ENCODE results near the gene KIAA1549.

Gene KIAA1549

DNA sequence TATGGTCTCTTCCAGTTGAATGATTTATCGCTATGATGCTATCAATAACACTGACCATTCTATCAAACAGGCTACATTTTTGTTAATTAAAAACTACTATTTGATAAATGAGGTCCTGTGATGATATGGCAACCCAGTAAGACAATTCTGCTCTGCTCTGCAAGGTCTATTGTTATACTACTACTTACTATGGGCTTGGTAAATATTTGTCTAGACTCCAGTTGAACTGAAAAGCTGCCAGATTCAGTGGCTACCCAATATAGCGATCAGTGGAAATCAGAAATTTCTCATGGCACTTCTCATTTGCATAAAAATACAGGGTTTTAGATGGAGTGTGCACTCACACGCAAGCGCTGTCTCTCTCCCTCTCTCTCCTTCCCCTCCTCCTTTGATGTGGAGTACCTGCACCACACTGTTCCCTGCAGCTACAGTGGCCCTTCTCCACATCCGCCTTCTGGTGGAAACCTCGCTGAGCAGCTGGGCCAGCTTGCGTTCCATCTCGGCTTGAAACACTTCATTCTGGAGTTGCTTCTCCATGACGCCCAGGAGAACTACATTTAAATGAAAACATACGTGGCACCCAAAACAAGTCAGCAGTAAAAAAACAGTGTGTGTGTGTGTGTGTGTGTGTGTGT is 77.9 kb downstream of the KIAA1549 start:
- peak in 2 of 4 experiments; percentile 19 to 20 for DNase-seq

DNA sequence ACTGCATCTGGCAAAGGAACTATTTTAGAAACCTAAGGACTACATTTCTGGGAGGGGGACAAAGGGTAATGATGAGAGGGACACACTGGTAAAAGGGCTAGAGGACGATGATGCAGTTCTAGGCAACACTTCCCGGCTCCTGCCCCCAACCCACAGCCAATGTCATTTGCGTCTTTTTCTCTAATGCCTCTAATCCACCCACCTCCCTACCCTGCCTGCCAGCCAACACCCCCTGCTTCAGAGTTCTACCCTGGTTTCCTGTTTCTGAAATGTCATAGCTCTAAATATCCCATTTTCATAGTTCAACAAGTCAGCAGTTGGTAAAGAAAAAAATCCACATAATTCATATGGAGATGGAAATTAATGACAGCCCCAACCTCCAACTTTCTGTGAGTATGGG is 79.0 kb downstream of the KIAA1549 start:
- no peak for DNase-seq

DNA sequence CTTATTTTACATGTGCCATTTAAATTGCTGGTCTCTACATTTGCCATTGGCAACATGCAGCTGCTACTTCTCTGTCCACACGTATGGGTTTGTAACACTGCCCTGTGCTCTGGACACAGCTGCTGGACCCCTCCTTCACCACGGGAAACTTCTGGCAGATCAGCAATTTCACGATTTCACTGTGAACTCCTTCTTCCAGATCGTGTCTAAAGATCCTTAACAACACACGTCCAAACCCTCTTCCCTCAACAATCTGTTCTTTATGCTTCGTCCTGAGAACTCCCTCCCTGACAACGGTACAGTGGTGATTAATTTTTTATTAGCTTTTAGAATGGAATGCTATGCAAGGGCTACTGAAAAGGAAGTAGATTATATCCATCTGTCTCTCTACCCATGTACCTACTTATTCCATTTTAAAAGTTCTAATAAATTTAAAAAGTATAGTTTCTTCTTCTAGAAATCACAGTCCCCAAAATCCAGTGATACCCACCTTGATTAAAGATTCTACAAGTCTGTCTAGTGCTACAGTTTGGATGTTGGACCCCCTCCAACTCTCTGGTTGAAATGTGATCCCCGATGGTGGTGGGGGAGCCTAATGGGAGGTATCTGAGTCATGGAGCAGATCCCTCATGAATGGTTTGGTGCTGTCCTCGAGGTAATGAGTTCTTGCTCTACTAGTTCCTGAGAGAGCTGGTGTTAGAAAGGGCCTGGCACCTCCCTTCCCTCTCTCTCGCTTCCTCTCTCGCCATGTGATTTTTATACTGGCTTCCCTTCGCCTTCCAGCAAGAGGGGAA is 81.0 kb downstream of the KIAA1549 start:
- no peak for DNase-seq

DNA sequence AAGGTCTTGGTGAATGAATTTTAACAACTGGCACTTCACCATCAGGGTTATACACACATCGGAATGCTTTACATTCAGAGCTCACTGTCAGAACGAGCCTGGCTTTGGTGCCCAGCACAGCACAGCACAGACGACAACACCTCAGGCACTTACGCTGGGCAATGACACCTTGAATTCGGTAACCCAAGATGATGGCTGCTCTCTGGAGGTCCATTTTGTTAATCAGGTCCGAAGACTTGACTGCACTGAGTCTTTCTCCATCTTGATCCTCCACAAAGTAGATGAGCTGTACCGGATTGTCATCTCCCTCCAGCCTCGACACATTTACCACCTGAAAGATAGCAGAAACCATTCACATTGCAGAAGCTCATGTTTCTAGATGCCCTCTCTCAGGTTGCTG is 82.4 kb downstream of the KIAA1549 start:
- no peak for DNase-seq

DNA sequence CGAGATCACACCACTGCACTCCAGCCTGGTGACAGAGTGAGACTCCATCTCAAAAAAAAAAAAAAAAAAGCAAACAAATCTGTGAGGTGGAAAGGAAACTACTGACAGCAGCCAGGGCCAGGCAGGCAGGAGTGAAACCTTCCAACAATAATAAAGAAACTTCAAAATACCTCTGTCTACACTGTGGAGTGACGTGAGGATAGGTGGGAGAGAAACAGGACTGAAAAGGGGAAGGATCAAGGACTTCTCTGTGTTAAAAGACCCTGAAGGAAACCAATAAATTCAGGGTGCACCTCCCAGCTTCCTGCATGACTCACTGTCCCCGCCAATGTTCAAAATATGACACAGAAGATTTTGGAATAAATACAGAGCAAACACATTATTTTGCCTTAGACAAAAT is 82.9 kb downstream of the KIAA1549 start:
- no peak for DNase-seq

DNA sequence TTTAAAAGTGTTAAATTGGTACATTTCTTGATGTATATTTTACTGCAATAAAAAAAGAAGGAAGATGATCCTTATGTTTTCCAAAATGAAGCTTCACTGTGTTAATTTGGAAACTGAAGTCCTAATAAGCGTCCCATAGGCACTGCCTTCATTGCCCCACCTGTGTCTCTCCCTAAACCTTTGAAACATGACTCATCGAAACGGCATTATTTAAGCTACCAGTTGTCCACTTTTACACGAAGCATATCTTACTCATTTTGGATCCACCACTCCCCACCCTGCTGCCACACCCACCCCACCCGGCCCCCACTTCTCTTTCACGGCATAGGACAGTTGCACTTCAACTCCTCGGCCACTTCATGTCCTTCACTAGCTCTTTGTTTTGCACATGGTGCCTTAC is 85.5 kb downstream of the KIAA1549 start:
- no peak for DNase-seq

DNA sequence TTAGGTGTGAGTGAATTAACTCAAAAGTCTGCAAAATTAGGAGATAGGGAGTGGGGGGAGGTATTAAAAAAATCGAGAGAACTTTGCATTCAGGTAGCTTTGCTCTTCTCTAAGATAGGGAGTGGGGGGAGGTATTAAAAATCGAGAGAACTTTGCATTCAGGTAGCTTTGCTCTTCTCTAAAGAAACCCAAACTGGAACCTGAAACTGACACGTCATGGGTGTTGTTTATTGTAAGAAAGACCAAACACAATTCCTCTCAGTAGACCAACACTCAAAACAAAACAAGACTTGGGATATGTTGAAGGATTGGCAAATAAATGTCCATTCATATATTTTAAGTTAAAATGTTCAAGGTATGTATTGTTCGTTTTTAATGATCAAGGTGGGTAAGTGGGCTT is 87.9 kb downstream of the KIAA1549 start:
- DNase-seq, result no peak

DNA sequence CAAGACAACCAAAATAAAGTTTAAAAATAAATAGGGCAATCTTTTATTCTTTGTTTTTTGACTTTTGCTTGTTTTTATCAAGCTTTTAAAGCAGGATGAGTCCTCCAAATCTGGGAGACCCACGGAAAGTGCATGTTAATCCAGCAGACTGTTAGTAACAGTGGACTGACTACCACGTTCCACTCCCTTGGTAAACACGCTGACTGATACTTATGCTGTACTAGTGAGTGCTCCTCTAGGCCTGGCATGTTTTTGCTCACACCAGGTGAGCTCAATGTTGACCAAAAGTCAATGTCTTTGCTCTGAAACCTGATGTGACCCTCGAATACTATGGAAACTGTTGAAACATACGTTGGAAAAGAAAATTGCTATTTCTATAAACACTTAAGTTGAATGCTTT is 88.4 kb downstream of the KIAA1549 start:
- DNase-seq, result no peak

DNA sequence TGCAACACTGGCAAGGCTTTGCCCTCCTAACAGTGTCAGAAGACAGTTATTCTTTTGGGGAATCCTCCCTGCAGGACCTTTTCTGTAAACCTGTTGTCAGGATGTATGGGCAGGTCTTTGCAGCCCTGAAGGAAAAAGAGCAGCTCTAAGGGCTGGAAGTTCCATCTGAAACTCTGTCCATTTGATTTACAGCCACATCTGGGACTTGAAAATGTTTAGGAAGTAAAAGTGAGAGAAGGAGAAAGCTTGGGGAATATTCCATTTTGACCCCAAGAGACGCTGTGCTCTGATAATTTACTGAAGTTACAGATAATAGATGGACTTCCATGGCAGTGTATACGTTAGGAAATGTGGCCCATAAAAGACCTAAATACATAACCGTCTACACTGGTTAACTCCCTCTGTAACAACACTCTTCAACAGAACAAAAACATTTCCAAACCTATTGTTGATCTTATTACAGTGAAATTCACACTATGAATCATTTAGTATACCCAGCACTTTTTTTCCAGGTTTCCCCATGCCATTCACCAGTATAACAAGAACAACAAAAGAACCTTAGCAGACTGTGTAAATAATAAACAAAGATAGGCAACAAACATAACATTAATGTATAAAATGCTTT is 89.1 kb downstream of the KIAA1549 start:
- DNase-seq, result no peak

DNA sequence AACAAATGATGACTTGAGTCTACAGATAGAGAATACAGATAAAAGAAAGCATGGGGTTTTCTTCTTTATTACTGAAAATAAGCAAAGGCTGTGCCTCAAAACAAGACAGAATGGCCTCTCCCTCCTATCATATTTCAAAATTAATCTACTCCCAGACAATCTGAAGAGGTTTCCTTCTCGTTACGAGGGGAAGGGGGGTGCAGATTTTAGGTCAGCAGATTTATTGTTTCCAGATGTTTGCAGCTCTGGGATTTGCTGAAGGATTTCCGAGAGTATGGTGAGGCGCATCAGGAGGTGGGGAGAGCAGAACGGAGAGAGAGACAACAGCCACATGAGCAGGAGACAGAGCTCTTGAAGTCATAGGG is 89.8 kb downstream of the KIAA1549 start:
- DNase-seq, result no peak

DNA sequence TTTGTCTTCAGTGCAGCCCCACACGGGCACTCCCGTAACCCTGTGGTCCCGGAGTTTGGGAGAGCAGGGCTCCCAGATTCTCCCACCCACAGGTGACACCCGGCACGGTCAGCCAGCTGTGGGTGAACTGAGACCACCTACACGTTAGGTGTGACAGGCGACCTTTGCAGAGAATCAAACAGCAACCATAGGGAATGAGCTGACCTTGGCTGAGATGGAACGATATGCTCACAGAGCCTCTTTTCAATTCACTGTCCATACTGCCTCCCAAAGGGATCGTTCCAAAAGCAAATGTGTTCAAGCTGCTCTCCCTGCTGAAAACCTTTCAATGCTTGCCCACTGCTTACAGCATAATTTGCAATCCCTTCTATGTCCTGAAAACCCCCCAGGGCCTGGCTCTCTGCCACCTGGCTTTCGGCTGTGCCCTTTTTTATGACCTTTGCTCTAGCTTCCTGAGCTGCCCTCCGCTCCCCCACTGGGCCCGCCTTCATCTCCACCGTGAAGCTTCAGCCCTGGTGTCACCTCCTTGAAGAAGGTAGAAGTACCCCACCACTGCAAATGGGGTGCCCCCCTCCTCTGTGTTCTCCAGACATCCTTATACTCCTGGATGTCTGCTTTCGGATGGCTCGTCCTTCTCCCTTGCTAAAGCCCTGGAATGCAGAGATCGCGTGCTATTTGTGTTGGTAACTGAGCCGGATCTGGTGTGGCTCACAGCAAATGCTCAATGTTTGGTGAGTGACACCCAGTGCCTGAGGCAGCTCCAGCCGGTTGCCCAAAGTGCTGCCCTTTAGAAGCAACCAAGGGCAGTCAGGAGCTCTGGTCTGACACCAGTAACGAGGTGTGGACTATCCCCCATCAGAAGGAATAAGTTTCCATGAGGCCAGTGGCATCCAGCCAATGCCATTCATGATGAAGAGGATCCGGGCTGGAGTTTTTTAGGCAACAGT is 90.4 kb downstream of the KIAA1549 start:
- no peak for DNase-seq

DNA sequence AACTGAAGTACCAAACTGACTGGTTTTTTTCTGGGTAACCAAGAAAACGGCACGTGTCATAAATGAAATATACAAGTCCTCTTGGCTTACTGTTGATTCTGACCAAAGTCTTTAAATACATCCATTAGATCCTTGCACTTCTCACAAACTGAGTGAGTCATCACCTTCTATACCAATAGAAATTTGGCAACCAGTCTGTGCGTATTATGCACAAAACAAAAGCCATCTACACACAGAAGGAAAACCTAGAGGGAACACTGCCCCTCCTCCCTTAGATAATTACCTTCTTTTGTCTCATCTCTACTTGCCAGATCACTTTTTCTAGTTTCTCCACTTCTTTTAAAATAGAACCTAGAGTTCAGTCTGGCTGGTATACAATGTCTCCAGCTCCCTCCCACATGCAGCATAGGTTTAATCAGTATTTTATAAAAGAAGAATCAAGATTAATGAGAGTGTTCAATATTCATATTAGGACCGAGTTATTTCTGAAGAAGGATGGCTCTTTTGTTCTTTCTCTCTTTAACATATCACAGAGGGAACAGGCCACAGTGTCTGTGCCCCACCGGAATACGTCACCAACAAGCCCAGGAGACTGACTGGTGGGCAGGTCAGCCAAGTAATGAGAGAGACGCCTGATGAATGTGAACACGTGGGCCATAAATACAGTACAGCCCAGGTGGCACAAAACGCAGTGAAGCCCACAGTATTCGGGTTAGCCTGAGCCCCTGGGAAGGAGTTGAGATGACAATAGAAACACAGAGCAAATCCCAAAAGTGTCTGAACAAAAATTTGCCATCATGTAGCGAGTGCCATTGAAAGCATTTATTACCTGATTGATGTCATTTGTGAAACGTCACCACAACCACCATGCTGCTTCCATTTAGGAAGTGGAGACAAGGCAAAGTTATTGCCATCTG is 91.3 kb downstream of the KIAA1549 start:
- no peak for DNase-seq

DNA sequence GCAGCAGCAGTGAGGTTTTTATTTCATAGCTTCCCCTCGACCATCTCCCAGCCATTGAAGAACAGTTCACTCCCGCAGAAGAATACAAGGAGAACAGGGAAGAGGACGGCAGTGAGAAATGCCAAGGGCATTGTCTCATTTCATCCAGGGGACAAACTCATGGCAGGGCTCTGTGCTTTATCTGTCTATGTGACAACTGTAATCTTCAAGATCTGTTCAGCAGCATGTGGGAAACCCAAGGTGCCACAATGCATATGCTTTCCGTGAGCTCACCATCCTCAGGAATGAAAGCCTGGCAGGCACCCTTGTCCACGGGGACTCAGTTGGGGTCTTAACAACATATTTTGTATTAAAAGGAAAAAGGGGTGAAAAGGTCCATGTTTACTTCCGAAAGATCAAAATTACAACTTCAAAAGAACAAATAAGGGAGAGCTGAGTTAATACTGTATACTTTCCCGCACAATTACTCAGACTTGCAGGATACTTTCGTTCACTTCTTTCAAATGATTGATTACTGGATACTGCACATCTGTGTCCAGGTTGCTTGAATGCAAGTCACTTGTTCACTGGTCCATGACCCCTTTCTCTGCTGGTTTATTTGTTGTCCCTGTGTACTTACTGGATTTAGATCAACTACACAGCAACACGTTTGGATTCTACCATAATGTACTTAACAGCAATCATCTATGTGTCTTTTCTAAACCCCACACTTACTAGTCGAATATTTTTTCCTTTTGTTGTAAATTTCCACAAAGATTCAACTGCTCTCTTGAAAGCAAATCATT is 93.1 kb downstream of the KIAA1549 start:
- DNase-seq, result no peak

DNA sequence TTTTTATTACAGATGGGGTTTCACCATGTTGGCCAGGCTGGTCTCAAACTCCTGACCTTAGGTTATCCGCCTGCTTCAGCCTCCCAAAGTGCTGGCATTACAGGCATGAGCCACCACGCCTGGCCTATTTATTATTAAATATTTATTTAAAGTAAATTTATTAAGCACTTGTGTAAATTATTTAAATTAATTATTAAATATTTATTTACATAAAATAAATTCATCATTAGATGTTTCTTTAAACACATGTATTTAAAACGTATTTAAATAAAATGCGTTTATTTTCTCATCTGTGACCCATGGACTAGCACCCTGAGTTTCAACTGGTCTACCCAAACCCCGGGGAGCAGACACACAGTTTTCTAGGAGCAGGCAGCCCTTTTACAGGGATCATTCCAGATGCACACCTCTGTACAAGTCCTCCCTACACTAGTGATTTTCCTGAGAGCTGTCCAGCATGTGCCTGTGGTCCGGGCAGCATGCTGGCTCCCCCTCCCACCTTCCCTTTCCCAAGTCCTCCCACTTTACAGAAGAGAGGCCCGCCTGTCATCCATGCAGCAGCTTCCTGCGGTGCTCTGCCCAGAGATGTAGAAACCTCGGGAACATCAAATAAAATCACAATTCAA is 94.0 kb downstream of the KIAA1549 start:
- DNase-seq, result no peak

DNA sequence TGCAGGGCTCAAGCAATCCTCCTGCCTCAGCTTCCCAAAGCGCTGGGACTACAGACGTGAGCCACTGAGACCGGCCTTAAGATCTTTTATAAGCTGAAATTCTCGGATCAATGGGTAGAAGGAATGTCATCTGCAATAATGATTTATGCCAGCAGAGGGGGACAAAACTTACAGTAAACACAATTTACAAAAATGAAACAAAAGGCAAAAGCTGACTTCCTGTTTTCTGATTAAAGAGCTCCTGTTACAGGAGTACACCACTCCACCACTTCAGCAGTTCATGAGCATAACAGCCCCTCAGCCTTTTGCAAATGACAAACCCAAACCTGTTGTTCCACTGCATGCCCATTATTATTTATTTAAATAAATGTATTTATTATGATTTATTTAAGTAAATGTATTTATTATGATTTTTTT is 94.7 kb downstream of the KIAA1549 start:
- peak; percentile 3 to 6 (median 4) for DNase-seq

DNA sequence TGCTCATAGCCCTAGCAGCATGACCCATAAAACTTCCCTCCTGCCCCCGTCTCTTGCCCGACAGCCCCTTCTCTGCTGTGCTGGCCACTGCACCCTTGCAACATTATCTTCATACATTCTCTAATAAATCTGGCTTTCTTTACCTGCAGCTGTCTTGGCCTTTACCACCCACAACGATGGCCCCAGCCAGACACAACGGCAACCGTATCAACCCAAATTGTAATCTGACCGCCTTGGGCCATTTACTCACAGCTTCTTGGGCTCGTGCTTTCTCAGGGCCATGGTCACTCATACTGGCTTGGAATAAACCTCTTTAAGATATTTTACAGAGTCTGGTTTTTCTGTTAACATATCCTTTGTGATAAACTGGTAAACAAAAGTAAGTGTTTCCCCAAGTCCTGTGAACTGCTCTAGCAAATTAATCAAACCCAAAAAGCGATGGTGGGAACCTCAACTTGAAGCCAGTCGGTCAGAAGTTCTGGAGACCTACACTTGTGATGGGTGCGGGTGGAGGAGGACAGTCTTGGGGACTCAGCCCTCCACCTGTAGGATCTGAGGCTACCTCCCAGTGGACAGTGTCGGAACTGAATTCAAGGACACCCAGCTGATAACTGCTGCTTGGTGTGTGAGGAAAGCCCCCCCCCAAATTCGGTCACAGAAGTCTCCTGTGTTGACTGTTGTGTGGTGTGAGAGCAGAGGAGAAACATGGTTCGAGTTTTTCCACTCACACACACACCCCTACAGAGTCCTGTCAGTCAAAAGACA is 95.6 kb downstream of the KIAA1549 start:
- no peak for DNase-seq

DNA sequence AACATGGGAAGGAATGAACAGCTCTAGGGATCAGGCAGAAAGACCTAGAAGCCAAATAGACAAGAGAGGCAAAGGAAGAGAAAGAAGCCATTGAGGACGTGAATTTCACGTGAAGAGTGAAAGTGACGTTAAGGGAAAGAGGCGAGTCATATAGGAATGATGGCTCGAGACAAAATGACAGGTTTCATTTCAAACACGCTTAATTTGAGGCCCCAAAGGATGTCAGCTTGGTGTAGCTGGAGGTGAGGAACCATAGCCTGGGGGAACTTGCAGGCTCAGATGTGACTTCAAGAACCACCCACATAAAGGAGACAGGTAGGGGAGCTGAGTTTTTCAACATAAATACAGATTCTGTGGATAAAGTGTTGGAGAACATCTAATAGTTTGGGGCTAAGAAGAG is 98.9 kb downstream of the KIAA1549 start:
- no peak for DNase-seq

DNA sequence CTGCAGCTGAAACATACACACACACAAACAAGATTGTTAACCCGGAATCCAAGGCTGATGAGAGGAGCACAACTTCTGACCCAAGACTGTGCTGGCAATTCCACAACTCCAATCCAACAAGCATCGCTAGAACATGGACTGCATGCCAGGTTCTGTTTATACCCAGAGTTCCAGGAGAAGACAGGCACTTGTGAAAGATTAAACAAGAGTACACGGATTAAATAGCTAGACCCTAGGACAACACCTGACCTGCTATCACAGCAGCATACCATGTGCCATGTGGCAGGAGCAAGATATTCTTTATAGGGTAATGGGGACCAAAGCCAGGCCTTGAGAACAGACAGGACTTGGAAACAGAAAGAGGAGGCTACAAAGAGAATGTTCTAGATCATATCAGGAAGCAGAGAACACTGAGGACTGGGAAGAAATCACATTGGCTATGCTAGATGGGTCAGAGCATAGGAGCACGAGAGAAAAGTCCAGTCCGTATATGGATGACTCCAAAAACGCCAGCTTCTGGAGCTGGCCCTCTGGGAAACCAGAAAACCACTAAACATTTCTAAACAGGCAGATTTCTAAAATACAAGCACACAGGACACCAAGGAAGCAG is 99.5 kb downstream of the KIAA1549 start:
- DNase-seq, result no peak

DNA sequence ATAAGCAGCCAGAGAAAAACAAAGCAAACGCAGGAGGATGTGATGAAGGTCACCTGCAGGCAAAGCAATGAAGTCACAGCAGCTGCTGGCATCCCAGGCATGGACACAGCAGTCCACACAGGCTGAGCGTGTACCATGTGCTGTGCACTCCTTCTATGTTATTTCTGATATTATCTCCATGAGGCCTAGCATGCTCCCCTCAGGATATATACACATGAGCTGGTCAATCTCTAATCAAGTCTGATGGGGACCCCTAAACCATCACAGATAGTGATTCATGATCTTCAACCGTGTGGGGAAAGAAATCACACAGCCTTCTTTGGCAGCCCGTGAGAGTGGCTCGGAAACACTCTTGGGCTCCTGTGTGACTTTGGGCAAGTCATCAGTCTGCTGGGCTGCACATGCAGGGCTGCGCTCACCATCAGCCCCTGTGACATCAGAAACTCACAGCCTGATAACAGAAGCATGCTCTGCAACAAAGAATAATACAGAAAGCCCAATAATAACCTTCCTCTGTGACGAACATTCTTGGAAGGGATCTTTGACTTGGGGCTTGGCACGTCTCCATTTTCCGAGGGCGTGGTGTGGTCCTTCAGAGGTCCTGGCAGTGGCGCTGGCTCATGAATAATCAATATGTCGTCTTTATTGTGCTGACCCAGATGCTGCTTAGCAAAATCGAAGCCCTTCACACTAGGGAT is 100.2 kb downstream of the KIAA1549 start:
- DNase-seq, result no peak
